Mucosa of descending colon (tissue), 3 donors: ENCODE results near the gene NUMB. TPM values are rescaled to one million over a fixed set of nuclear protein-coding genes. Genes with fewer than 3 reads are reported as not detected.

Experiments used
- ATAC-seq: fragments of 200-7000 bp; cut with Tn5 transposase; one replicate; pipeline ENCODE4 v1.9.1; 2020; ENCODE audit warnings: mild to moderate bottlenecking, moderate library complexity
- DNase-seq, 3 donors: peaks; one replicate each; pipeline ENCODE4 v3.0.0-alpha.2; 2020
- H3K36me3 ChIP-seq: fragments of 200-600 bp; one replicate; pipeline ENCODE4 v1.8.0; 2021; ENCODE audit warnings: low read depth, mild to moderate bottlenecking
- H3K4me1 ChIP-seq: fragments of 200-600 bp; one replicate; pipeline ENCODE4 v1.8.0; 2021; ENCODE audit warnings: low read depth, mild to moderate bottlenecking
- H3K4me3 ChIP-seq: fragments of 200-600 bp; one replicate; pipeline ENCODE4 v1.8.0; 2021; ENCODE audit warnings: mild to moderate bottlenecking
- H3K9me3 ChIP-seq: fragments of 200-600 bp; one replicate; pipeline ENCODE4 v1.8.0; 2021; ENCODE audit warnings: mild to moderate bottlenecking
- intact Hi-C, 2 donors: fragments of 100-400 bp; cut with DNase I in 1 of 2; cut with micrococcal nuclease in 1 of 2; formaldehyde crosslinking; loops; one replicate each; pipeline versions ENCODE4 v1.11.0 to v1.11.1; 2022; cut with DNase I, micrococcal nuclease
- total RNA-seq, 3 donors: library from RNA; stranded (reverse); fragmentation: NEBNext Ultra II Directional in 2 of 3; extraction: Animal tissue kit (Norgen Biotek cat#: 25700) in 2 of 3; gene quantifications; one replicate each; pipeline versions ENCODE4 v1.2.1 to v1.2.4, GENCODE V29; 2021 to 2023
- TF ChIP-seq, protein P1 (sequence below): fragments of 200-600 bp; IDR thresholded peaks from one replicate; pipeline ENCODE4 v1.8.0; 2022; ENCODE audit warnings: antibody characterized with exemption, mild to moderate bottlenecking
- donor health status: DM: no; HTN: no; CAD: no; lungs with moderate emphysema.
- donor health status: DM: no; HTN: no; CAD: no.
- donor health status: DM: no; HTN: yes; CAD: no.

NUMB gene
- total RNA-seq, 3 donors from 2014 or later = 98.5 to 115 (median 112) TPM

DNA sequence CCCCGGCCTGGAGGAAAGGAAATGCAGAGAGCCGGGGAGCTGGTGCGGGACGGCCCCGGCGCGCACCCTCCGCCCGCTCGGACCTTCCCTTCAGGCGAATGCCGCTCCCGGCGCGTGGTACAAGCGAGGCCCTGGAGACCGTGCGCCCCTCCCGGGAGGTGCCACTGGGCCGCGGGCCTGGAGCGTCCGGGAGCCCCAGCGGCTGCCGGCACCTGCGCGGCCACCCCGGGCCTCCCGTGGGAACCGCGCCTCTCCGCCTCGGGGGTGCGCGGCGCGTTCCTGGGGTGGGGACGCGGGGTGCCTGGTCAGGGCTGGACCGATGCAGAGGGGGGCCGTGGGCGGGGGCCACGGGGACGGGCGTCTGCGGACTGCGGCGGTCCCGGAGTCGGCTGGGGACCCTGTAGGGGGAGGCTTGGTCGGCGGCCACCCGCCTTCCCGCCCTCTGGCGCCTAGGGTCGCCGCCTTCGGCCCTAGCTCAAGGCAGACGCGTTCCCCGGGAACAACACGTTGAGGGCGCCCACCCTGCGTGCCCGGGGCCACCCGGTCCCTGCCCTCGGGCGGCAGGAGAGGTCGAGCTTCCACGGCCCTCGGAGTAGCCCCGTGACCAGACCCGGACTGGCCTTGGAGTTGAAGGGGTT lies 220.4 kb downstream of the NUMB start:
- Histone ChIP-seq H3K4me1 (peaks cover 24% of the 10 kb centered on the region), H3K36me3 (no peaks in the 10 kb centered on the region), H3K9me3 (no peaks in the 10 kb centered on the region), H3K4me3 (no peak overlapping the region)
- intact Hi-C loops = no loop called here
- TF ChIP-seq, protein P1, sequence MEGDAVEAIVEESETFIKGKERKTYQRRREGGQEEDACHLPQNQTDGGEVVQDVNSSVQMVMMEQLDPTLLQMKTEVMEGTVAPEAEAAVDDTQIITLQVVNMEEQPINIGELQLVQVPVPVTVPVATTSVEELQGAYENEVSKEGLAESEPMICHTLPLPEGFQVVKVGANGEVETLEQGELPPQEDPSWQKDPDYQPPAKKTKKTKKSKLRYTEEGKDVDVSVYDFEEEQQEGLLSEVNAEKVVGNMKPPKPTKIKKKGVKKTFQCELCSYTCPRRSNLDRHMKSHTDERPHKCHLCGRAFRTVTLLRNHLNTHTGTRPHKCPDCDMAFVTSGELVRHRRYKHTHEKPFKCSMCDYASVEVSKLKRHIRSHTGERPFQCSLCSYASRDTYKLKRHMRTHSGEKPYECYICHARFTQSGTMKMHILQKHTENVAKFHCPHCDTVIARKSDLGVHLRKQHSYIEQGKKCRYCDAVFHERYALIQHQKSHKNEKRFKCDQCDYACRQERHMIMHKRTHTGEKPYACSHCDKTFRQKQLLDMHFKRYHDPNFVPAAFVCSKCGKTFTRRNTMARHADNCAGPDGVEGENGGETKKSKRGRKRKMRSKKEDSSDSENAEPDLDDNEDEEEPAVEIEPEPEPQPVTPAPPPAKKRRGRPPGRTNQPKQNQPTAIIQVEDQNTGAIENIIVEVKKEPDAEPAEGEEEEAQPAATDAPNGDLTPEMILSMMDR = no peak
- no peak for DNase-seq
- peak; percentile 50 for ATAC-seq

DNA sequence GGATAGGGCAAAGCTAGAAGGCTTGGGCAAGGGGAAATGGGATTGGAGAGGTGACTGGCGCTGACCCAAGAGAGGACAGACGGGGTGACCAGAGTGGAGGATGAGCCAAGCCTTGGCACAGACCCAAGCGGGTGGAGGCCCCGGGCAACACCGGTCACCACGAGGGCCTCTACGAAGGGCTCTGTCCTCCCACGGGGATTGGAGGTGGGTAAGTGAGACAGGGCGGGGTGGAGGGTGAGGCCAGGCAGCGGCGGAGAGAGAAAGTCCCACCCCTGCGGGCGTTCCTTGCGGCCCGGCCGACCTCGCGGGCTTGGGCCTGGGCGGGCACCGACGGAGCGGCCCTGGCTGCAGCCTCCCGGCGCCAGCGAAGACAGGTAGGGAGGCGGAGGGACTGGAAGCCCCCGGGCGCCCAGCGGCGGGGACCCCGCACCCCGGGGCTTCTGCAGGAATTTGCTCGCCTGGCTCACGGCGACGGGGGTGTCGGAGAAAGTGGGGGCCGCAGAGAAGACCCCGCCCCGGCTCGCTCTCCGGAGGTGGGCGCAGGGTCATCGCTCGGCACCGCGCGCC lies 221.0 kb downstream of the NUMB start, which contains the start of gene PAPLN:
Gene PAPLN, plus strand, starts transcription at position 288 of the 567 bp plus-strand sequence. CDS start 2,273 bp downstream, outside the sequence.
- H3K9me3 ChIP-seq = no peaks in the 10 kb centered on the region
- H3K36me3 ChIP-seq = no peaks in the 10 kb centered on the region
- H3K4me3 ChIP-seq = no peak within 1 kb of the TSS
- ATAC-seq (peak; percentile 84), DNase-seq (peak in 2 of 3 donors; percentile 56 to 73)
- TF ChIP-seq, protein P1 = no peak
- intact Hi-C loops = no loop called here
- peaks cover 24% of the 10 kb centered on the region for H3K4me1 ChIP-seq

DNA sequence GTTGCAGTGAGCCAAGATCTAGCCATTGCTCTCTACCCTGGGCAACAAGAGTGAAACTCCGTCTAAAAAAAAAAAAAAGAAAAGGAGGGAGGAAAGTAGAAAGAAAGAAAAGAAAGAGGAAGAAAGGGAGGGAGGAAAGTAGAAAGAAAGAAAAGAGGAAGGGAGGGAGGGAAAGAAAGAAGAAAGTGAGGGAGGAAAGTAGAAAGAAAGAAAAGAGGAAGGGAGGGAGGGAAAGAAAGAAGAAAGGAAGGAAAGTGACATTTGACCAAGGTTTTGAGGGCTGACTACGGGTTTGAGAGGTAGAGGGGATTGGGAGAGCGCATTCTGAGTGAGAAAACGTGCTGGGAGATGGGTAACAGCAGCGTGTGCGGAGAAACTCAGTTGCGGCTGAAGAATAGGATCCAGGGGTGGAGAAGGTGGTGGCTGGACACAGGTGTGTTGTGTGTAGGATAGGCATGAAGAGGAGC lies 221.6 kb downstream of the NUMB start:
- Histone ChIP-seq H3K4me1 (peaks cover 24% of the 10 kb centered on the region), H3K36me3 (no peaks in the 10 kb centered on the region), H3K9me3 (no peaks in the 10 kb centered on the region), H3K4me3 (no peak overlapping the region)
- intact Hi-C loops = no loop called here
- no peak for ATAC-seq
- TF ChIP-seq, protein P1 = no peak
- DNase-seq = no peak

DNA sequence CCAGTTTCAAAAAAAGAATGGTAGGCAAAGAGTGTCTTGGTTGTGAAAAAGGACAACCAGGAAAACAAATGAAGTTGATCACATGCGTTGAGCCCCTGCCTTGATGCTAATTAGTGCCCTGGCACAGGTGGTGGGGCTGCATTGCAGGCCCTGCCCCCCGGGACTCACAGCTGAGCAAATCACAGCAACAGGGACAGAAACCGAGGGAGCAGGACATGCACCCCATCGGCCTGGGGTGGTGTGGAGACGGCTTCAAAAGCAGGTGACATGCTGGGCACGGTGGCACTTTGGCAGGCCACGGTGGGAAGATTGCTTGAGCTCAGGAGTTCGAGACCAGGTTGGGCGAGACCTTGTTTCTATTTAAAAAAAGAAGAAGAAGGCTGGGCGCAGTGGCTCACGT lies 222.2 kb downstream of the NUMB start:
- TF ChIP-seq, protein P1 = no peak

DNA sequence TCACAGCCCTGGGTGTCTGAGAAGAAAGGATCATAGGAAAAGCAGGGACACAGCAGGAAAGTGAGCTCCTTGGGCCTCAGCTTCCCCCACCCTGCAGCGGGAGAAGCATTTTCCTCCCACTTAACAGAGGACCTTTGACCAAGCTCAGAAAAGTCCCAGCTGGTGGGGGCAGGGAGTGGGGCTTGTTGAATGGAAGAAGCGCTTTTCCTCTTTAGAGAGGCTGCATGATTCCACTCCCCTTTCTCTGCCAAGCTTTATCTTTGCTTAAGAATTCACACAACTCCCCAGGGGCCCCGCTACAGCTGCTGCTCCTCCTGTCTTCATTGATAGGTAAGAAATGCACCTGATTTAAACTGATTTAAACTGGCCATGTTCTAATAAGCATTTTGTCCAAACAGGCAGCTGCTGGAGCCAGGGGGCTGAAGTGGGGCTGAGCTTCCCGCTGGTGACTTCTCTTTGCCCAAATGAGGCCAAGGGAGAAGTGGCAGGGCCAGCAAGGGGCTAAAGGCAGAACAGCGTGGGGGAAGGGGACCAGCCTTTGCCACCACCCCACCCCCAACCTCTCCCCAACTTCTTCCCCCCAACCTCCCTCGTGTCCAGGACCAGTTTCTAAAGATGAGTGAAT lies 222.7 kb downstream of the NUMB start:
- TF ChIP-seq, protein P1 = no peak
- Histone ChIP-seq H3K36me3 (no peaks in the 10 kb centered on the region), H3K4me3 (no peak overlapping the region), H3K9me3 (no peaks in the 10 kb centered on the region), H3K4me1 (peaks cover 24% of the 10 kb centered on the region)
- peak in 1 of 3 donors; percentile 29 for DNase-seq
- ATAC-seq = peak; percentile 2
- intact Hi-C loops = no loop called here

More for the DNA sequence above, 222.2 kb downstream of the NUMB start:
- intact Hi-C loops = no loop called here
- H3K36me3 ChIP-seq = no peaks in the 10 kb centered on the region
- peaks cover 24% of the 10 kb centered on the region for H3K4me1 ChIP-seq
- no peak overlapping the region for H3K4me3 ChIP-seq
- DNase-seq = no peak
- H3K9me3 ChIP-seq = no peaks in the 10 kb centered on the region
- ATAC-seq = no peak
